Brain microvascular endothelial cell (primary cell): ENCODE results near the gene RNASE7.

Experiments used
- DNase-seq: peaks from one replicate; pipeline ENCODE4 v3.0.0-alpha.2; 2020
- H3K27ac ChIP-seq: fragments of 250-450 bp; sonication (Bioruptor Pico); 2 replicates; pipeline ENCODE4 v1.5.1; 2020; ENCODE audit warnings: mild to moderate bottlenecking, moderate library complexity
- H3K27me3 ChIP-seq: fragments of 250-450 bp; sonication (Bioruptor Pico); replicated peaks from 2 replicates; pipeline ENCODE4 v1.5.1; 2020; ENCODE audit warnings: mild to moderate bottlenecking
- H3K36me3 ChIP-seq: fragments of 250-450 bp; sonication (Bioruptor Pico); replicated peaks from 2 replicates; pipeline ENCODE4 v1.5.1; 2020; ENCODE audit warnings: mild to moderate bottlenecking
- H3K4me3 ChIP-seq: 2 replicates; pipeline ENCODE4 v1.5.1; 2011; ENCODE audit warnings: low read depth, mild to moderate bottlenecking, control low read depth, low read length, moderate library complexity
- in situ Hi-C: cut with HindIII; loops from 2 replicates; pipeline ENCODE4 v1.10.0; 2017; ENCODE audit warnings: low sequenced_read_pairs, low pct_ligation_motif_present
- TF ChIP-seq, protein P1 (sequence below): IDR thresholded peaks from 2 replicates; pipeline ENCODE4 v1.5.1; 2011; ENCODE audit warnings: low read depth, mild to moderate bottlenecking, moderate library complexity, low read length, control low read depth, inconsistent platforms; ENCODE audit errors: missing control alignments

The RNASE7 gene

DNA sequence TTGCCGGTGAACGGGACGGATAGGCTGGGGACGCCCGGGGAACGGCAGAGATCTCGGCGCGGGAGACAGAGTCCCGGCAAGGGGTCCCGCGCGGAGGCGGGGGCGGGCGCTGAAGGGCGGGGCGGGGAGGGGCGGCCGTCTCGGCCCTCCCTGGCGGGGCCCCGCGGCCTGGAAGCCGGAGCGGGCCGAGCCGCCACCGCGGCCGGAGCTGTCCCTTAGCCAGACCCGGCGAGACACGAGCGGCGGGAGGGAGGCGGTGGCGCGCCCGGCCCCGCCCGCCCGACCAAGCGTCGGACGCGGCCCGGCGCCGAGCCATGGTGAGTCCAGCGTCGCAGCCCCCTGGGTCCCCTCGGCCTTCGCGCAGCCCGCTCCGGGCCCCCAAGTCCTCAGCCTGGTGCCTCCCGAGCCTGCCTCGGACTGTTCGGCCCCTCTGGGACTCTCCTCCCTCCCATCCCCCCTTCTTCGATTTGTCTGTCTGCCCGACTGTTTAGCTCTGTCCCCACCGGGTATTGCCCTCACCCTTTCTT is 28.0 kb downstream of the RNASE7 start, which contains the start of gene ARHGEF40:
Gene ARHGEF40 (plus strand): TSS at position 222 of the 527 bp plus-strand sequence. CDS start 93 bp downstream, at position 315.
- Histone ChIP-seq H3K4me3 (peak within 1 kb of the TSS; percentile 83), H3K36me3 (peaks cover 23% of the 10 kb centered on the region), H3K27ac (peak within 1 kb of the TSS; percentile 90), H3K27me3 (no peaks in the 10 kb centered on the region)
- TF ChIP-seq, protein P1, sequence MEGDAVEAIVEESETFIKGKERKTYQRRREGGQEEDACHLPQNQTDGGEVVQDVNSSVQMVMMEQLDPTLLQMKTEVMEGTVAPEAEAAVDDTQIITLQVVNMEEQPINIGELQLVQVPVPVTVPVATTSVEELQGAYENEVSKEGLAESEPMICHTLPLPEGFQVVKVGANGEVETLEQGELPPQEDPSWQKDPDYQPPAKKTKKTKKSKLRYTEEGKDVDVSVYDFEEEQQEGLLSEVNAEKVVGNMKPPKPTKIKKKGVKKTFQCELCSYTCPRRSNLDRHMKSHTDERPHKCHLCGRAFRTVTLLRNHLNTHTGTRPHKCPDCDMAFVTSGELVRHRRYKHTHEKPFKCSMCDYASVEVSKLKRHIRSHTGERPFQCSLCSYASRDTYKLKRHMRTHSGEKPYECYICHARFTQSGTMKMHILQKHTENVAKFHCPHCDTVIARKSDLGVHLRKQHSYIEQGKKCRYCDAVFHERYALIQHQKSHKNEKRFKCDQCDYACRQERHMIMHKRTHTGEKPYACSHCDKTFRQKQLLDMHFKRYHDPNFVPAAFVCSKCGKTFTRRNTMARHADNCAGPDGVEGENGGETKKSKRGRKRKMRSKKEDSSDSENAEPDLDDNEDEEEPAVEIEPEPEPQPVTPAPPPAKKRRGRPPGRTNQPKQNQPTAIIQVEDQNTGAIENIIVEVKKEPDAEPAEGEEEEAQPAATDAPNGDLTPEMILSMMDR = no peak
- DNase-seq = peak; percentile 14
- in situ Hi-C loops = no loop called here

DNA sequence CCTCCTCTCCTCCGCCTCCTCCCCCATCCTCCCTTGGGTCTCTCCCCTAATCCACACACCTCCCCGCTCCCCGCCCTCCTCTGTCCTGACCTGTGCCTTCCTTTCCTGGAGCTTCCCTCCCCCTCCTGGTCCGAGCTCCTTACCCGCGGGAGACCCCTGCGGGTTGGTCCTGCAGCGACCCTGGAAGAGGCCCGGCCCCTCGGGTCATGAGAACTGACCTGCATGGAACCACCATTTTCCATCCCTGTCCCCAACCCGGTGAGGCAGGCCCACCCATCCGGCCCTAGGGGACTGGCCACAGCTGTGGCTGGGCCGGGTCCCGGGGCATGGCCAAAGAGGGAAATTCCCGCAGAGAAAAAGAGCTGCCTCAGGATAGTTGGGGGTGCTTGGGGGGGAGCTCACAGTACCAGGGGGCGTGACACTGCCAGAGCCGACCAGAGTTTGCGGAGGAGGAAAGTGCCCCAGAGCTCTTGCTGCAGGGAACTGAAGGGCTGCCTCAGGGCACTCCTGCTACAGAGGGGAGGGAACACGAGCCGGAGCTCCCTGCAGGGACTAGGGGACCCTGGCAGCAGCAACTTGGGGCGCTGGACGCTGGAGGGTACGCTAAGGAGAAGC is 28.6 kb downstream of the RNASE7 start:
- in situ Hi-C loops = no loop called here
- TF ChIP-seq, protein P1 = peak; percentile 11
- peak overlapping the region; percentile 90 for H3K27ac ChIP-seq
- peak; percentile 24 for DNase-seq
- H3K36me3 ChIP-seq = peaks cover 29% of the 10 kb centered on the region
- peak overlapping the region; percentile 83 for H3K4me3 ChIP-seq
- no peaks in the 10 kb centered on the region for H3K27me3 ChIP-seq

DNA sequence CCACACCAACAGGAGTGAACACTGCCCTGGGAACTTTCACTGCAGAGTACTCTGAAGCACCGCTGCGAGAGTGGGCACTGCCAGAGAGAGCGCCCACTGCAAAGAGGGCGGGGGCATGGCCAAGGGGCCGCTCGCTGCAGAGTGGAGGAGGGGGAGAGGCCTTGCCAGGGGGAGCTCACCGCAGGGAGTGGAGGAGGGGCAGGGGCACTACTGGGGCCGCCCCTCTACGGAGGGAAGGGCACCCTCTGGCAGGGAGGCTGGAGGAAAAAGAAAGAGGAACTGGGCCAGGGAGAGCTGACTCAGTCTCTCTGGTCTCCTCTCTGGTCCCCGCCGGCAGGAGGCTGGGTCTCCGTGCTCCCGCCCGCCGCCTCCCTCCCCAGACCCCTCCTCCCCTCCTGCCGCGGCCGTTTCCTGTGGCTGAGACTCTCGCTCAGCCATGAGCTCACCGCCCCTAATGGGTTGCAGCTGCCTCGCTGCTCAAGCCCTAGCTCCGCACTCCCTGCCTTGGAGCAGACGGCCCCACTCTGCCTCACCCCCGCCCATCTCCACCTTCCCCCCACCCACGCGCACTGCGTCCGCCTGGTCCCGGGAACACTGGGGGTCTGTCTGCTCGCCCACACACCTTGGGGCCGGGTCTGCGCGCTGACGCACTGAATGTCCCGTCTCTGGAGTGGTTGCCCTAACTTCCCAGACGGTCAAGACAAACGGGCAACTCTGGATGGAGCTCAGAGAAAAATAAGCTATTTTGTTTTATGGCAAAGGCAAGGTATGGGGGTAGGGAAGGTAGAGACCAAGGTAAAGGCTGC is 29.3 kb downstream of the RNASE7 start:
- Histone ChIP-seq H3K36me3 (peaks cover 36% of the 10 kb centered on the region), H3K27me3 (no peaks in the 10 kb centered on the region), H3K4me3 (peak overlapping the region; percentile 83), H3K27ac (peak overlapping the region; percentile 90)
- DNase-seq = peak; percentile 90
- in situ Hi-C loops = no loop called here
- TF ChIP-seq, protein P1 = no peak

DNA sequence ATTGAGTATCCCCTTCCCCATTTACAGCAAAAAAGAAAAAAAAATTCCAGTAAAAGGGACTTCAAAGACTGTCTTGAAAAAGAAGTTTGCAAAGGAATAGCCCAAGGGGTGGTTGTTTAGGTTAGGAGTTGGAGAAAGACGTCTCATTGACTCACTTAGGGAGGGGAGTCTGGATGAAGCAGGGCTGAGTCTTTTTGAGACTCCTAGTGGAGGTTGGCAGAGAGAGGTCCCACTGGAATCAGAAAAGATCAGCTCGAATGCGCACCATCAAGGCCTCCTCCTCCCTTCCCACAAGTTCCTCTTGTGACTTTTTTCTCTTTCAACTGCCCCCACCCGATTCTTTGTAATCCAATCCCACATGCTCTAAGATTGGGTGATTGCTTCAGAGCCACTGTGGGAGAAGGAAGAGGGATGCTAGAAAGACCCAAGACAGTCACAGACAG is 29.9 kb downstream of the RNASE7 start:
- Histone ChIP-seq H3K27ac (peak overlapping the region; percentile 90), H3K36me3 (peaks cover 41% of the 10 kb centered on the region), H3K27me3 (no peaks in the 10 kb centered on the region), H3K4me3 (peak overlapping the region; percentile 83)
- peak; percentile 70 for DNase-seq
- TF ChIP-seq, protein P1 = peak; percentile 41
- in situ Hi-C loops = no loop called here

DNA sequence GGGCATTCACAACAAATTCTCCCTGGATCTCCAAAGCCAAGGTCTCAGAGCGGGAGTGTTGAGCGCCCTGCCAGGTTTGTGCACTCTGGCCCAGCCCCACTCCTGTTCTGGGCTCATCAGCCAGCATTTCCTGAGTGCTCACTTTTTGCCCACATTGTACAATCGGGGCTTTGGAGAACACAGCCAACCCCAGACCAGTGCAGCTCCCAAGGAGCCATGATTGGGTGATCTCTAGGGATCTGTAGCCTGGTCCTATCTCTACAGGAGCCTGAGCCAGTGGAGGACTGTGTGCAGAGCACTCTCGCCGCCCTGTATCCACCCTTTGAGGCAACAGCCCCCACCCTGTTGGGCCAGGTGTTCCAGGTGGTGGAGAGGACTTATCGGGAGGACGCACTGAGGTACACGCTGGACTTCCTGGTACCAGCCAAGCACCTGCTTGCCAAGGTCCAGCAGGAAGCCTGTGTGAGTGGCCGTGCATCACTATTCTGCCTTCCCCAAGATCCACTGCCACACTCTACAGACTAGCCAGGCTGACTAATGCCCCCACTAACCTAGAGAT is 30.7 kb downstream of the RNASE7 start:
- TF ChIP-seq, protein P1 = no peak
- H3K36me3 ChIP-seq = peaks cover 47% of the 10 kb centered on the region
- in situ Hi-C loops = no loop called here
- H3K27ac ChIP-seq = peak overlapping the region; percentile 90
- H3K4me3 ChIP-seq = no peak overlapping the region
- no peak for DNase-seq
- H3K27me3 ChIP-seq = no peaks in the 10 kb centered on the region
